ENCODE results near the gene GSKIP. TPM values are rescaled to one million over a fixed set of nuclear protein-coding genes. Genes with fewer than 3 reads are reported as not detected.
"Not testable (repeated sequence)": the region's sequence is repeated elsewhere in the genome, so short reads cannot be mapped to it uniquely, and the experiment has no call there.

The GSKIP gene, protein sequence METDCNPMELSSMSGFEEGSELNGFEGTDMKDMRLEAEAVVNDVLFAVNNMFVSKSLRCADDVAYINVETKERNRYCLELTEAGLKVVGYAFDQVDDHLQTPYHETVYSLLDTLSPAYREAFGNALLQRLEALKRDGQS
- 10 to 100 TPM; 25.4 to 25.9 TPM for total RNA-seq

DNA sequence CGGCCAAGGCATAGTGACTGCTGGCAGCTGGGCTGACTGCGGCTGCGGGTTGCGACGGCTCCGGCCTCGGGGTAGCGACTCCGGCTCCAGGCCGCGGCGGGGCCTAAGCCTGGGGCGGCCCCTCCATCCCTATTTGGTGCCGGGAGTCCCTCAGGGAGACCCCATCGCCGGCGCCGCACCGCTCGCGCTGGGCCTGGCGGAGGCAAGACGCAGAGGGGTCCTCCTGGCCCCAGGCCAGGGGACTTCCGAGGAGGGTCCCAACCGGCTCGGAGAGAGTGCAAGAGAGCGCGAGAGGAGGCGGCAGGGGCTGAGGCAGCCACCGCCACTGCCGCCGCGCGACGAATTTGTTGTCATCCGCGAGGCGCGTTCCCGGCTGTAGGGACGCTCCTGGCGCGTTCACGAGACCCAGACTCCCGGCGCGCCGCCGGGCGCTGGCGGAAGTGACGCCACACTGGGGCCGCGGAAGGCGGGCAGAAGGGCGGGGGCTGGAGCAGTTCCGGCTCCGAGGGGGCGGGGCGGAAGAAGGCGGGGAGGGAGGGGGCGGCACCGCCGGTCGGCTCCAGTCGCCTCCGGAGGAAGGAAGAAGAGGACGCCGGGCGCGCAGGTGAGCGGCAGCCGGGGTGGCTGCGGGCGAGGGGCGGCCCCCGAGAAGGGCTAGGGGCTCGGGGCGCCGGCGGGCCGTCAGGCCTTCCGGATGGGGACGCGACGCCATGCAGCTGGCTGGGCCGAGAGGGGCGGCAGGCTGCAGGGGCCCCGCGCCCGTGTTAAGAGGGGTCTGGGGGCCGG lies at the start of gene GSKIP, which contains the start of gene ATG2B:
TSS of gene GSKIP (plus strand) at position 562 of the 786 bp plus-strand sequence. CDS start 18,722 bp downstream, outside the sequence.
TSS of gene ATG2B (minus strand) at position 377 of the 786 bp plus-strand sequence. CDS start at position 12, 365 bp downstream.
- ChIA-PET CTCF (no interaction called here), POLR2A (interaction anchor here (1.0 to 2.1 kb wide), 4 partner anchors 17 to 43 kb away, joined by 3 to 12 read pairs (median 4); partner anchors contain the start of gene AK7)
- no peaks in the 10 kb centered on the region for H3K9me3 Mint-ChIP-seq
- H3K27ac Mint-ChIP-seq = peak within 1 kb of the TSS; percentile 81
- H3K27me3 Mint-ChIP-seq = no peaks in the 10 kb centered on the region
- H3K4me1 Mint-ChIP-seq = peaks cover 40% of the 10 kb centered on the region
- H3K36me3 Mint-ChIP-seq (ENCODE audit: low read depth) = peaks cover 4% of the 10 kb centered on the region
- DNase-seq = peak; percentile 97
- H3K4me3 Mint-ChIP-seq = peak within 1 kb of the TSS; percentile 80

DNA sequence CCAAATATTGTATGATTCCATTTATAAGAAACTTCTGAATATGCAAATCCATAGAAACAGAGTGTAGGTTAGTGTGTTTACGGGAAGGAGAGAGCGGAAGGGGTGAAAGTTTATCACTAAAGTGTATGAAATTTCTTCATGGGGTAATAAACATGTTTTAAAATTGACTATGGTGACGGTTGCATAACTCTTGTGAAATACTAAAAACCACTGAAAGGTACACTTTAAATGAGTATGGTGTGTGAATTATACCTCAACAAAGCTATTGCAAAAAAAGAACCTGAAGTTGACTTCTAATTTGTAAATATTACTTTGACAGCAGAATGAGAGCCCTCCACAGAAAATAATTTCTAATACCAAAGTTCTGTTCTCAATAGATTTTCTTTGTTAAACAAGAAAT lies 47.2 kb upstream of the GSKIP start:
- ChIA-PET CTCF (no interaction called here), POLR2A (no interaction called here)
- no peak overlapping the region for H3K4me3 Mint-ChIP-seq
- peaks cover 22% of the 10 kb centered on the region for H3K36me3 Mint-ChIP-seq (ENCODE audit: low read depth)
- no peak overlapping the region for H3K27ac Mint-ChIP-seq
- H3K4me1 Mint-ChIP-seq = peaks cover 5% of the 10 kb centered on the region
- no peak for DNase-seq
- no peaks in the 10 kb centered on the region for H3K9me3 Mint-ChIP-seq
- H3K27me3 Mint-ChIP-seq = no peaks in the 10 kb centered on the region

DNA sequence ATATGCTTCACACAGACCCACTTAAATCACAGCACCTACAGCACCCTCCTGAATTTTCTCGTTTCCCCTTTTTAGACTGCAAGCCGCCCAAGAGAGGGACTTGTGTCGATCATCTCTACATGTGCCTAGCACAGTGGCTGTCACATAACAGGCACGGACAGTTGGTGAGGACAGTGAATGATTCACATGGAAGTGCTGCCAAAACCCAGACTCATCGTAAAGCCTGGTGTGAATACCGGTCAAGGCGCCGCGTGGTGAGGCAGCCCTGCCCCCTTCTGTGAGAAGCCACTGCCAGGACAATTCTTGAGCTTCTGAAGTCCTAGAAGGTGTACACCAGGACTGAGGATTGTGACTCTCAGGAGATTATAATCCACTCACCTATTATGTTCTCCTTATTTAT lies 44.5 kb upstream of the GSKIP start:
- Mint-ChIP-seq H3K9me3 (no peaks in the 10 kb centered on the region), H3K4me1 (peaks cover 5% of the 10 kb centered on the region), H3K4me3 (no peak overlapping the region), H3K27ac (no peak overlapping the region), H3K36me3 (ENCODE audit: low read depth) (peaks cover 25% of the 10 kb centered on the region), H3K27me3 (no peaks in the 10 kb centered on the region)
- no peak for DNase-seq
- CTCF ChIA-PET = interaction anchor here (0.7 kb wide), 1 partner anchor 11 kb away, joined by 3 read pairs; no protein-coding TSS in a partner anchor
- POLR2A ChIA-PET = no interaction called here

DNA sequence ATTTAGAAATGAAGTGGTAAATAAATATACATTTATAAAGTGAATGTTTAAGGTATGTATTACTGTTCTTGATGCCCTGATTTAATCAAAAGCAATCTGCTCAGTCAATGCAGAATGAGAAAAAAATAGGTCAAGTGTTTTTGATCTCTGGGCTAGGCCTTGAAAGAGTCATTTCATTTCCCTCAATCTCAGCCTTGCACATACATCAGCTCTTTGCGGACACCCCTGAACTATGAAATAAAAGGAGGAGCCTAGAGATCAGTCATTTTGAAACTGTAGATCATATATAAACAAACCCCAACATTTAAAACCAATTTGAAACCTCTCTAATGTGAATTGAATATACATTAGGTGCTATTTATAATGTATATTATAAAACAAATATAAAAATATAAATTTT lies 42.7 kb upstream of the GSKIP start:
- Mint-ChIP-seq H3K9me3 (no peaks in the 10 kb centered on the region), H3K27me3 (no peaks in the 10 kb centered on the region), H3K27ac (no peak overlapping the region), H3K4me3 (no peak overlapping the region), H3K4me1 (peaks cover 5% of the 10 kb centered on the region), H3K36me3 (ENCODE audit: low read depth) (peaks cover 24% of the 10 kb centered on the region)
- CTCF ChIA-PET = no interaction called here
- DNase-seq = no peak
- POLR2A ChIA-PET = interaction anchor here (1.0 kb wide), 1 partner anchor 42 kb away, joined by 4 read pairs; the partner anchor contains the start of gene ATG2B

DNA sequence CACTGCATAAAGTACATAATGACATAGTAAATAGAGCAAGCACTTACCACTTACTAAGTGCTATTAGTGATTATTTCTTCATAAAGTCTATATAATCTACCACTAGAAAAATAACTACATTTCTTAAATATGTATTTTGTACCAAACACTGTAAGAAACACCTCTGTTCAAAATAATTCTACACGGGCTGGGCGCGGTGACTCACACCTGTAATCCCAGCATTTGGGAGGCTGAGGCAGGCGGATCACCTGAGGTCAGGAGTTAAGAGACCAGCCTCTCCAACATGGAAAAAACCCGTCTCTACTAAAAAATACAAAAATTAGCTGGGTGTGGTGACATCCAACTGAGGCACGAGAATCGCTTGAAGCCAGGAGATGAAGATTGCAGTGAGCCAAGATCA lies 39.1 kb upstream of the GSKIP start:
- Mint-ChIP-seq H3K4me3 (no peak overlapping the region), H3K4me1 (peaks cover 5% of the 10 kb centered on the region), H3K27me3 (no peaks in the 10 kb centered on the region), H3K27ac (no peak overlapping the region), H3K9me3 (no peaks in the 10 kb centered on the region), H3K36me3 (ENCODE audit: low read depth) (peaks cover 18% of the 10 kb centered on the region)
- ChIA-PET CTCF (no interaction called here), POLR2A (no interaction called here)
- no peak for DNase-seq

DNA sequence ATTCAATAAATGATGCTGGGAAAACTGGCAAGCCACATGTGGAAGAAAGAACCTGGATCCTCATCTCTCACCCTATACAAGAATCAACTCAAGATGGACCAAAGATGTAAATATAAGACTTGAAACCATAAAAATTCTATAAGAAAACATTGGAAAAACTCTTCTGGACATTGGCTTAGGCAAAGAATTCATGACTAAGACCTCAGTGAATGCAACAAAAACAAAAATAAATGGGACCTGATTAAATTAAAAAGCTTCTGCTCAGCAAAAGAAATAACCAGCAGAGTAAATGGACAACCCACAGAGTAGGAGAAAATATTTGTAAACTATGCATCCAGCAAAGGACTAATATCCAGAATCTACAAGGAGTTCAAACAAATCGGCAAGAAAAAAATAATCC lies 24.8 kb upstream of the GSKIP start:
- Mint-ChIP-seq H3K4me1 (no peaks in the 10 kb centered on the region), H3K27ac (no peak overlapping the region), H3K27me3 (no peaks in the 10 kb centered on the region), H3K9me3 (no peaks in the 10 kb centered on the region), H3K4me3 (no peak overlapping the region), H3K36me3 (ENCODE audit: low read depth) (peaks cover 16% of the 10 kb centered on the region)
- CTCF ChIA-PET = no interaction called here
- DNase-seq = no peak
- POLR2A ChIA-PET = no interaction called here

DNA sequence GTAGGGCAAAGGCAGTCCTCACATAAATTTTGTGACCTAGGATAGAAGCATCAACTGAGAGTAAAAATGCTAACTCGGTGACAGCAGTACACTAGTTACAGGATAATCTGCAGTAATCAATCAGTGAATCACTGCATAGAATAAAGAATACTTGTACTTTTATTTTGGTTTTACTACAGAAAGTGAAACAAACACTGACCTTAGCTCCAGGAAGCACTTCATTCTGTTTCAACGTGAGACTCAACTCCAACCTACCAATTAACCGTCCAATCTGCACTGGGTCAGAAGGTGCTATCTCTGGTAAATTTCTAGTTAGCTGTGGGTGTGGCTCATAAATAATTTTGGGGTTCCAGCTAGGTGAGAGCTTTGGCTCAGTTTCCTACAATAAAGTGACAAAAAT lies 22.0 kb upstream of the GSKIP start:
- DNase-seq = no peak
- Mint-ChIP-seq H3K36me3 (ENCODE audit: low read depth) (peaks cover 16% of the 10 kb centered on the region), H3K4me1 (no peaks in the 10 kb centered on the region), H3K27ac (no peak overlapping the region), H3K9me3 (no peaks in the 10 kb centered on the region), H3K4me3 (no peak overlapping the region), H3K27me3 (no peaks in the 10 kb centered on the region)
- POLR2A ChIA-PET = no interaction called here
- CTCF ChIA-PET = no interaction called here

DNA sequence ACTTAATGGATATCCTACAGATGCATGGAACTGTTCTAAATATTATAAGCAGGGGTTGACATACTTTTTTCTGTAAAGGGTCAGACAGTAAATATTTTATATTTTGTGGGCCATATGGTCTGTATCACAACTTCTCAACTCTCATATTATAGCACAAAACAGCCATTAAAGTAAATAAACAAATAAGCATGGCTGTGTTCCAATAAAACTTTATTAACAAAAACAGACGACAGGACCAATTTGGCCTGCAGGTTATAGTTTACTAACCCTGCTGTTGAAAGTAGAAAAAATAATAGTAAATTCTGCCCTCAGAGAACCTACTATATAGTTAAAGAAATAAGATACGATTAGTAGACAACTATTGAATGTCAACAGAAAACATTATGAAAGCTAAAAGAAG lies 17.7 kb upstream of the GSKIP start:
- no peak for DNase-seq
- H3K4me3 Mint-ChIP-seq = no peak overlapping the region
- no peak overlapping the region for H3K27ac Mint-ChIP-seq
- ChIA-PET POLR2A (no interaction called here), CTCF (no interaction called here)
- no peaks in the 10 kb centered on the region for H3K9me3 Mint-ChIP-seq
- H3K27me3 Mint-ChIP-seq = no peaks in the 10 kb centered on the region
- H3K4me1 Mint-ChIP-seq = peaks cover 9% of the 10 kb centered on the region
- H3K36me3 Mint-ChIP-seq (ENCODE audit: low read depth) = peaks cover 2% of the 10 kb centered on the region

DNA sequence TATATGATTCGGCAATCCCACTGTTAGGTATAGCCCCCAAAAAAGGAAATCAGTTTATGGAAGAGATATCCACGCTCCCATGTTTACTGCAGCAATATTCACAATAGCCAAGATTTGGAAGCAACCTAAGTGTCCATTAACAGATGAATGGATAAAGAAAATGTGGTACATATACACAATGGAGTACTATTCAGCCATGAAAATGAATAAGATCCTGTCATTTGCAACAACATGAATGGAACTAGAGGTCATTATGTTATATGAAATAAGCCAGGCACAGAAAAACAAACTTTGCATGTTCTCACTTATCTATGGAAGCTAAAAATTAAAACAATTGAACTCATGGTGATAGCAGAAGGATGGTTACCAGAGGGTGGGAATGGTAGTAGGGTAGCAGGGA lies 15.4 kb upstream of the GSKIP start:
- POLR2A ChIA-PET, H3K4me3 Mint-ChIP-seq, CTCF ChIA-PET: not testable (repeated sequence)

DNA sequence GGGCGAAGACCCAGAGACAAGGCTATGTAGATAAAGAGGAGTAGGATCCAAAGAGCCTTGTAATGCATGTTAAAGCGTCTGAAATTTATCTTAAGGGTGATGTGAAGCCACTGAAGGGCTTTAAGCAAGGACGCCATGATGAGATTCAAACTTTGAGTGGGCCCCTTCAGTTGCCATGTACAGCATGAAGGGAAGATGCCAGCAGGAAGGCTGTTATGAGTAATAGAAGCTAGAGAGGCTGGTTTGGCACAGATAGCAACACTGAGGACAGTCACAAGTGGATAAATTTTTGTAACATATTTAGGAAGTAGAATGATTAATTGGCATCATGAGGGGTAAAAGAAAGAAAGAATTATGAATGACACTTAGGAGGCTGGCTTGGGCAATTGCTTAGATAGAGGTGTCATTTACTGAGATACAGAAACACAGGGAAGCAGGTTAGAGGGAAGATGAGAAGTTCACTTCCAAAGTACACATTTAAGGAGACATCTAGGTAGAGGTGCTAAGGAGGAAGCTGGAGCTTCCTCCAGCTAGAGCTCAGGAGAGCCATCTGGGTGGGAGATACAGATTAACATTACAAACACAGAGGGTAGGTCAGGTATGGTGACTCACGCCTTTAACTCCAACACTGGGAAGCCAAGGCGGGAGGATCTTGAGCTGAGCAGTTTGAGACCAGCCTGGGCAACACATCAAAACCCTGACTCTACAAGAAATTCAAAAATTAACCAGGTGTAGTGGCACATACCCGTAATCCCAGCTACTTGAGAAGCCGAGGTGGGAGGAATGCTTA lies 13.8 kb upstream of the GSKIP start:
- DNase-seq = no peak
- H3K27me3 Mint-ChIP-seq = no peaks in the 10 kb centered on the region
- H3K4me3 Mint-ChIP-seq = no peak overlapping the region
- ChIA-PET POLR2A (no interaction called here), CTCF (no interaction called here)
- peaks cover 9% of the 10 kb centered on the region for H3K4me1 Mint-ChIP-seq
- H3K9me3 Mint-ChIP-seq = no peaks in the 10 kb centered on the region
- peaks cover 2% of the 10 kb centered on the region for H3K36me3 Mint-ChIP-seq (ENCODE audit: low read depth)
- no peak overlapping the region for H3K27ac Mint-ChIP-seq

More for the DNA sequence above, 15.4 kb upstream of the GSKIP start:
- DNase-seq; H3K36me3 Mint-ChIP-seq (ENCODE audit: low read depth); H3K27ac Mint-ChIP-seq; H3K4me1 Mint-ChIP-seq; H3K9me3 Mint-ChIP-seq; H3K27me3 Mint-ChIP-seq: not testable (repeated sequence)

DNA sequence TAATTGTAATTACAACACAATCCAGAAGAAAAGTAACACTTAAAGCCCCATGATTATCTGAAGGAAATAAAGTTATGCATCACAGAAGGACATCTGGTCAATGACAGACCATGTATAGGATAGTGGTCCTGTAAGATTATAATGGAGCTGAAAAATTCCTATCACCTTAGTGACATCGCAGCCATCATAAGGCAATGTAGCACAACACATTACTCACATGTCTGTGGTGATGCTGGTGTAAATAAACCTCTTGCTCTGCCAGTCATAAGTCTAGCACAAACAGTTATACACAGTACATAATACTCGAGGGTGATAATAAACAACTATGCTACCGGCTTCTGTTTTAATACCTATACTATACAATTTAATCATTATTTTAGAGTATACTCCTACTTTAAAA lies 11.3 kb upstream of the GSKIP start:
- no peak for DNase-seq
- POLR2A ChIA-PET = no interaction called here
- no peaks in the 10 kb centered on the region for H3K27me3 Mint-ChIP-seq
- H3K9me3 Mint-ChIP-seq = no peaks in the 10 kb centered on the region
- peaks cover 10% of the 10 kb centered on the region for H3K4me1 Mint-ChIP-seq
- no peak overlapping the region for H3K27ac Mint-ChIP-seq
- H3K36me3 Mint-ChIP-seq (ENCODE audit: low read depth) = peaks cover 2% of the 10 kb centered on the region
- no peak overlapping the region for H3K4me3 Mint-ChIP-seq
- CTCF ChIA-PET = no interaction called here

DNA sequence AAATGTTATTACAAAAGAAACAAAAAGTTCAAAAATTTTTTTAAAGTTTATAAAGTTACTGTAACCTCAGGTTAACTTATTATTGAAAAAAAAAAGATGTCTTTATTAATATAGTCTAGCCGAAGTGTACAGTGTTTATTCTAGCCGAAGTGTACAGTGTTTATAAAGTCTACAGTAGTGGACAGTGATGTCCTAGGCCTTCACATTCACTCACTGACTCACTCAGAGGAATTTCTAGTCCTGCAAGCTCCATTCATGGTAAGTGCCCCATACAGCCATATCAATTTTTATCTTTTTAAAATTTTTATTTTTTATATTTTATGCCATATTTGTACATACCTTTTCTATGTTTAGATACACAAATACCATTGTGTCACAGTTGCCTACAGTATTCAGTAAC lies 10.6 kb upstream of the GSKIP start:
- ChIA-PET POLR2A (no interaction called here), CTCF (interaction anchor here (1.0 to 1.3 kb wide), 2 partner anchors 26 to 56 kb away, joined by 3 read pairs; no protein-coding TSS in a partner anchor)
- H3K36me3 Mint-ChIP-seq (ENCODE audit: low read depth) = no peaks in the 10 kb centered on the region
- no peaks in the 10 kb centered on the region for H3K9me3 Mint-ChIP-seq
- no peak overlapping the region for H3K27ac Mint-ChIP-seq
- peaks cover 12% of the 10 kb centered on the region for H3K4me1 Mint-ChIP-seq
- no peaks in the 10 kb centered on the region for H3K27me3 Mint-ChIP-seq
- H3K4me3 Mint-ChIP-seq = no peak overlapping the region
- no peak for DNase-seq

DNA sequence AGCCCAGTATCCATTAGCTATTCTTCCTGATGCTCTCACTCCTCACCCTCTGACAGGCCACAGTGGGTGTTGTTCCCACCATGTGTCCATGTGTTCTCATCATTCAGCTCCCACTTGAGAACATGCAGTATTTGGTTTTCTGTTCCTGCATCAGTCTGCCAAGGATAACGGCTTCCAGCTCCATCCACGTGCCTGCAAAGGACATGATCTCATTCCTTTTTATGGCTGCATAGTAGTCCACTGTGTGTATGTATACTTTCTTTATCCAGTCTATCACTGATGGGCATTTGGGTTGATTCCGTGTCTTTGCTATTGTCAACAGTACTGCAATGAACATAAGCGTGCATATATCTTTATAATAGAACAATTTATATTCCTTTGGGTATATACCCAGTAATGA lies 9.1 kb upstream of the GSKIP start:
- Mint-ChIP-seq H3K36me3 (ENCODE audit: low read depth) (no peaks in the 10 kb centered on the region), H3K27me3 (no peaks in the 10 kb centered on the region), H3K4me3 (no peak overlapping the region), H3K4me1 (peaks cover 8% of the 10 kb centered on the region), H3K9me3 (no peaks in the 10 kb centered on the region), H3K27ac (no peak overlapping the region)
- ChIA-PET POLR2A (no interaction called here), CTCF (no interaction called here)
- no peak for DNase-seq
